Measurements from ENCODE around the gene FGF22. TPM values are rescaled to one million over a fixed set of nuclear protein-coding genes. Genes with fewer than 3 reads are reported as not detected.

The FGF22 gene
- total RNA-seq, 1 donor from 2014 or later: not detected

DNA sequence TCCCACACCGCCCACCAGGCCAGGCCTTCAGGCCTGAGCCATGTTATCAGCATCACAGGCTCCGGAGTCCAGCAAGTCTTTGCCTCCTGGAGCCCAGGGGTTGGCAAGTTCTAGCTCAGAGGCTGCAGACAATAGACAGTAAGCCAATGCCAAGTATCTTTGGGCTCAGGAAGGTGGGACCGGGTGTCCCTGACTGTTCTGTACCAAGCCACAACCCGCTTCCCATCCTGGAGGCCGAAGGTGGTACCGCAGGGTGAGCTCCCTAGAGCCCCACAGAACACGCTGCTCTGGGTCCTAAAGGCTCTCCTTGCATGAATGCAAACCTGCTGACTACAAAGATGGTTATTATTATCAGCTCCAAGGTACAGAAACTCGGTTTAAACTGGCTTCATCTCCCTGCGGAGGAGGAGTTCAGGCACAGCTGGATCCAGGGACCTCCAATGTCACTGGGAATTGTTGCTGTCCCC, 31.0 kb downstream of the FGF22 start:
- Histone ChIP-seq H3K4me3 (ENCODE audit: low read depth, low read length) (no peak overlapping the region), H3K36me3 (ENCODE audit: control insufficient read depth, insufficient read depth, low read length) (no peaks in the 10 kb centered on the region), H3K27me3 (ENCODE audit: control insufficient read depth, insufficient read depth, low read length) (no peaks in the 10 kb centered on the region)
- FAIRE-seq: no peak
- TF ChIP-seq, protein P1, sequence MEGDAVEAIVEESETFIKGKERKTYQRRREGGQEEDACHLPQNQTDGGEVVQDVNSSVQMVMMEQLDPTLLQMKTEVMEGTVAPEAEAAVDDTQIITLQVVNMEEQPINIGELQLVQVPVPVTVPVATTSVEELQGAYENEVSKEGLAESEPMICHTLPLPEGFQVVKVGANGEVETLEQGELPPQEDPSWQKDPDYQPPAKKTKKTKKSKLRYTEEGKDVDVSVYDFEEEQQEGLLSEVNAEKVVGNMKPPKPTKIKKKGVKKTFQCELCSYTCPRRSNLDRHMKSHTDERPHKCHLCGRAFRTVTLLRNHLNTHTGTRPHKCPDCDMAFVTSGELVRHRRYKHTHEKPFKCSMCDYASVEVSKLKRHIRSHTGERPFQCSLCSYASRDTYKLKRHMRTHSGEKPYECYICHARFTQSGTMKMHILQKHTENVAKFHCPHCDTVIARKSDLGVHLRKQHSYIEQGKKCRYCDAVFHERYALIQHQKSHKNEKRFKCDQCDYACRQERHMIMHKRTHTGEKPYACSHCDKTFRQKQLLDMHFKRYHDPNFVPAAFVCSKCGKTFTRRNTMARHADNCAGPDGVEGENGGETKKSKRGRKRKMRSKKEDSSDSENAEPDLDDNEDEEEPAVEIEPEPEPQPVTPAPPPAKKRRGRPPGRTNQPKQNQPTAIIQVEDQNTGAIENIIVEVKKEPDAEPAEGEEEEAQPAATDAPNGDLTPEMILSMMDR (IDR thresholded peaks at IDR 0.05; ENCODE audit: insufficient read depth, low read length, severe bottlenecking): no peak
- DNase-seq (ENCODE audit: low read depth): no peak

DNA sequence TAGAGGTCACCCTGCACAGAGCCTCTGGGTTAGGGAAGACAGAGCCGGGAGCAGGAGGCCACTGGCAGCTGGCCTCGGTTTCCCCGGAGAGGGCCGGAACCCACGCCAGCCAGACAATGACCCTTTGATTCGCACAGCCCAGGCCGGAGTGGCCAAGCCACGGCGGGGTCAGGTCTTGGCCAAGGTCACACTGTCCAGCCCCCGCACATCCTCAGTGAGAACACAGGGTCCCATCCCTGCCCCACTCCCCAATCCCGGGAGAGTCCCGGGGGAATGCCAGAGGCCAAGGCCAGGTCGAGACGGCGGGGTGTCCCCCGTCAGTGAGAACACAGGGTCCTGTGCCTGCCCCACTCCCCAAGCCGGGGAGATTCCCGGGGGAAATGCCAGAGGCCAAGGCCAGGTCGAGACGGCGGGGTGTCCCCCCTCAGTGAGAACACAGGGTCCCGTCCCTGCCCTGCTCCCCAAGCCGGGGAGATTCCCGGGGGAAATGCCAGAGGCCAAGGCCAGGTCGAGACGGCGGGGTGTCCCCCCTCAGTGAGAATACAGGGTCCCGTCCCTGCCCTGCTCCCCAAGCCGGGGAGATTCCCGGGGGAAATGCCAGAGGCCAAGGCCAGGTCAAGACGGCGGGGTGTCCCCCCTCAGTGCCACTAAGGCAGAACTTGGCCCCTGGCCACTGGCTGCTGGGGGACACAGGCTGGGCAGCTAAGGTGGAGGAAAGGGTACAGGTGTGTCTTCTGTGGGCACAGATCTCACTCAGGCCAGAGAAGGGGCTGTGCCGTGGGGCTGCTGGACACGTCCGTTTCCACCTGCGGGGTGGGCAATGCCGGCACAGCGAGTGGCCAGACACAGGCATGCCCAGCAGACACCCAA, 34.8 kb downstream of the FGF22 start:
- no peak for FAIRE-seq
- Histone ChIP-seq H3K4me3 (ENCODE audit: low read depth, low read length) (no peak overlapping the region), H3K27me3 (ENCODE audit: control insufficient read depth, insufficient read depth, low read length) (no peaks in the 10 kb centered on the region), H3K36me3 (ENCODE audit: control insufficient read depth, insufficient read depth, low read length) (peaks cover 11% of the 10 kb centered on the region)
- DNase-seq (ENCODE audit: low read depth): no peak
- TF ChIP-seq, protein P1 (IDR thresholded peaks at IDR 0.05; ENCODE audit: insufficient read depth, low read length, severe bottlenecking): no peak

DNA sequence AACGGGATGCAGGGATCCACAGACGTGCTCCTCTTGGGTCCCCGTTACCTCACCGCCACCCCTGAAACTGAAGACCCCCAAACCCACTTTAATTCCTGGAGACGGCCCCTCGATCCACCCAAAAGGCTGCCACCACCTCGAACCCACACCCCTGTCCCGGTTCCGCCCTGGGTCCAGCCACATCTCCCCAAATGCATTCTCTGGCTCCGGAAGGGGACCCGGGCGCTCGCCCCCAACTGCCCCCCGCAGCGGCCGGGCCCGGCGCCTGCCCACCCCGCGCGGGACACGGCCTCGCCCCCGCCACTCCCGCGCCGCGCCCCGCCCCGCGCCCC, 36.3 kb downstream of the FGF22 start:
- TF ChIP-seq, protein P1 (IDR thresholded peaks at IDR 0.05; ENCODE audit: insufficient read depth, low read length, severe bottlenecking): no peak
- Histone ChIP-seq H3K4me3 (ENCODE audit: low read depth, low read length) (peak overlapping the region; percentile 48), H3K36me3 (ENCODE audit: control insufficient read depth, insufficient read depth, low read length) (peaks cover 11% of the 10 kb centered on the region), H3K27me3 (ENCODE audit: control insufficient read depth, insufficient read depth, low read length) (no peaks in the 10 kb centered on the region)
- no peak for FAIRE-seq
- DNase-seq (ENCODE audit: low read depth): no peak

DNA sequence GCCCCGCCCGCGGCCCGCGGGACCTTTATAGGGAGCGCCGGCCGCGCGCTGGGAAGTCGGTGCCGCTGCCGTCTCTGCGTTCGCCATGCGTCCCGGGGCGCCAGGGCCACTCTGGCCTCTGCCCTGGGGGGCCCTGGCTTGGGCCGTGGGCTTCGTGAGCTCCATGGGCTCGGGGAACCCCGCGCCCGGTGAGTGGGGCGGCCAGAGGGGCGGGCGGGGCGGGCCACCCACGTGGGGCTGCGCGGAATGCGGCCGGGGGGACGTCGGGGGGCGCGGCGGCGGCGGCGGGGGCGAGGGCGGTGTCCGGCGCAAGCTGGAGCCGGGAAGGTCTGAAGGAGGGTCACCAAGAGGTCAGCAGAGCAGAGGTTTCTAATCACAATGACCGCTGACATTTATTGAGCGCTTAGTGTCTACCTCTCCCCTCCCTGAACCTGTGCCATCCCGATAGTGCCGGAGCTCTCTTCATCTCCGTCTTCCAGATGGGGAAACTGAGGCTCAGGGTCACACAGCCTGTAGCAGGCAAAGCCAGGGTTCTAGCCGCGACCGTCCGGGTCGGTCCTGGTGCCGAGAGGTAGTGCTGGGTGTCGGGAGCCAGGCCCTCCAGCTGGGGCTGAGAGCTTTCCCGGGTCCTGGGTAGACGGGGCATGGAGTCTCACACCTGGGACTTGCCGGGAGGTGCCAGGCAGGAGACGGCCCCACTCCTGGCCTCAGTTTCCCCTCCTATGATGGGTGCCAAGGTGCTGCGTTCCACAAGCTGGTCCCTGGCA, 36.8 kb downstream of the FGF22 start, which contains the start of gene FSTL3:
Gene FSTL3, plus strand, starts transcription at position 54 of the 767 bp plus-strand sequence. Its CDS starts 32 bp downstream, at position 86.
- TF ChIP-seq, protein P1 (IDR thresholded peaks at IDR 0.05; ENCODE audit: insufficient read depth, low read length, severe bottlenecking): no peak
- H3K4me3 ChIP-seq (ENCODE audit: low read depth, low read length): peak within 1 kb of the TSS; percentile 48
- no peaks in the 10 kb centered on the region for H3K27me3 ChIP-seq (ENCODE audit: control insufficient read depth, insufficient read depth, low read length)
- DNase-seq (ENCODE audit: low read depth): no peak
- no peak for FAIRE-seq
- peaks cover 16% of the 10 kb centered on the region for H3K36me3 ChIP-seq (ENCODE audit: control insufficient read depth, insufficient read depth, low read length)

DNA sequence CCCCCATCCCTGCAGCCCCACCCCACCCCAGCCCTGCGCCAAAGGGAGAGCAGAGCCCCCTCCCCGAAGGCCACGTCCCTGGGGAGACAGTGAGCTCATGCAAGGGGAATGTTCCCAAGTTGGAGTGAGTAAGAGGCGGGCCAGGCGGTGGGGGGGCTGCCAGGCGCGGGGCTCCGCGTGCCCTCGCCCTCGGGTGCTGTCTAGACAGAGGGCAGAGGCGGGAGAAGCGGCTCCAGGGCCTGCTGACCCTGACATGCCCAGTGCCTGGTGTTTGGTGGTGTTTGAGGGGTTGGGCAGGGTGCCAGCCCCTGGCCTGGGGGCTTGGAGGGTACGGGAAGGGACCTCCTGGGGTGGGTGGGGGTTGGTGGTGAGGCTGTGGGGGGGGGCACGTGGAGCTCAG, 37.5 kb downstream of the FGF22 start:
- DNase-seq (ENCODE audit: low read depth): peak; percentile 67

More for the DNA sequence above, 37.5 kb downstream of the FGF22 start:
- TF ChIP-seq, protein P1 (IDR thresholded peaks at IDR 0.05; ENCODE audit: insufficient read depth, low read length, severe bottlenecking): no peak
- Histone ChIP-seq H3K27me3 (ENCODE audit: control insufficient read depth, insufficient read depth, low read length) (no peaks in the 10 kb centered on the region), H3K4me3 (ENCODE audit: low read depth, low read length) (peak overlapping the region; percentile 48), H3K36me3 (ENCODE audit: control insufficient read depth, insufficient read depth, low read length) (peaks cover 18% of the 10 kb centered on the region)
- FAIRE-seq: no peak
